Measurements from ENCODE around the gene SOX5.

SOX5 gene

DNA sequence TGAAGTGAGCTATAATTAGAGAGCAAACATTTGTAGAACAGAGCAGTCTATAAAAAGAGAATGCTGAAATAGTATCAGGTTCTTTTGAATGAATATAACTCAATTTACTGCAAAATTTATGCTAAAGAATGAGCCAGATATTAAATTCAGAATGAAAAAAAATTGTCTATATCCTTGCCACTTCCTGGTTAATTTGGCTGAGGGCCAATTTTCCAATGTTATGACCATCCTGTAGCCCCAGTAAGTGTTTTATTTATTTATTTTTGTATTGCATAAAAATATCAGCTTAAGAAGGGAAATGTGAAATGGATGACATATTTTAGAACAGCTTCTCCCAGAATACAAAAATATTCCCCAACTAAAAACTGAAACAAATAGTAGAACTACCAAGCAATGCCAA is 263.4 kb downstream of the SOX5 start:
- DNase-seq (ENCODE audit: low read depth in 2 of 2): no peak

DNA sequence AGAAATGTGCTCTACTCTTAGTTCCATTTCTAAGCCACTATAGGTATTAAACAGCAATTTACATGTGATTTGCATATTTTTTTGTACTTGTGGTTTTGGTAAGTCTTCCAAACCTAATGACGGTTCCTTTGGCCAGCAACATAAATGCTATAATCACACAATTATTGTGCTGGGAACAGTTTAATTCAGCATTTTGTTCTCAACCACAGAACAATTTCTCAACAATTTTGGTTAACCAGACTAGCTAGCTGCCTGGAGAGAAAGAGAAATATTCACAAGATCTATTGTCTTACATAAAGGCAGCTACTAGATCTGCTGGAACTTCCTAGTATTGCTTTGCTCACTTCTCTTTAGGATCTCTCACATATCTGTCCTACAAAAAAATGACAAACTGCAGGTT is 265.3 kb downstream of the SOX5 start:
- DNase-seq (ENCODE audit: low read depth in 2 of 2): no peak

GRCh38 chr12:23681237-23681636 is 268.2 kb downstream of the SOX5 start:
- DNase-seq (ENCODE audit: low read depth in 2 of 2): no peak

- no peak for DNase-seq (ENCODE audit: low read depth in 2 of 2)
These were observed 275.4 kb downstream of the SOX5 start for GRCh38 chr12:23674064-23674463.

DNA sequence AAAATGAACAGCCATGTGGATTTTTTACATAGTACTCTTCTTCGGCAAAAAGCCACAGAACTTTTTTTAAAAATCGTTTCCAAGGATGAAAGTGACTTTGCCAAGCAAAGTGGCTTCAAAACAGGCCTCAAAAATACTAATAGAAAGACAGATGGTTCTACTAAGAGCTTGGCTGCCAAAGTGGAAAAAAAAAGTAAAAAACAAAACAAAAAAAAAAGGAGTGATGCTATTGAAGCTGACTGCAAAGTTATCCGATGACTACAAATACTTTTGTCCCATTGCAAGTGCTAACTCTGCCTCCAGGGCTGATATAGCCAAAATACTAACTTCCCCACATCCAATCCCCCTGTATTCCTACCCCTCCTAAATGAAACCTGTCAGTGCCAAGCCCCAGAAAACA is 277.6 kb downstream of the SOX5 start:
- no peak for DNase-seq (ENCODE audit: low read depth in 2 of 2)

- no peak for DNase-seq (ENCODE audit: low read depth in 2 of 2)
These were observed 278.8 kb downstream of the SOX5 start for GRCh38 chr12:23670684-23671083.

GRCh38 chr12:23669691-23670090 is 279.8 kb downstream of the SOX5 start:
- DNase-seq (ENCODE audit: low read depth in 2 of 2): no peak

- DNase-seq (ENCODE audit: low read depth in 2 of 2): no peak
These were observed 282.6 kb downstream of the SOX5 start for GRCh38 chr12:23666866-23667265.

- no peak for DNase-seq (ENCODE audit: low read depth in 2 of 2)
These were observed 286.5 kb downstream of the SOX5 start for GRCh38 chr12:23662966-23663365.

GRCh38 chr12:23659131-23659530 is 290.3 kb downstream of the SOX5 start:
- DNase-seq (ENCODE audit: low read depth in 2 of 2): no peak

- DNase-seq (ENCODE audit: low read depth in 2 of 2): no peak
These were observed 291.9 kb downstream of the SOX5 start for GRCh38 chr12:23657598-23657997.

- no peak for DNase-seq (ENCODE audit: low read depth in 2 of 2)
These were observed 293.6 kb downstream of the SOX5 start for GRCh38 chr12:23655884-23656283.

DNA sequence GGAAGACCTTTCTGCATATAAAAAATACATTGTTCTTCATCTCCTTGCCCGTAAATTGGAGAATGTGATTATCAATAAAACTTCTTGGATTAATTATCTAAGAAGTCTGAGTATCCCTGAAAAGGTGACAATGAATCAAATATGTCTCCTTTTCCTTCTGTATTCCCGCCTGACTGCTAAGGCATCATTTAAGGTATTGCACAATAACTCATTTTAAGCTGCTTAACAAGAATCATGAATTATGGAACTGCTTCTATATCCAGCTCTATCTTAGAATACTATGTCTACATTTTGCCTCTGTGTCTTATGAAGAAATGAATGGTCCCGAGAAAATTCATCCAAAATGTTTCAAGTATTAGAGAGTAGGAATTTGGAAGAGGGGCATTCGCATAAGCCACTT is 294.4 kb downstream of the SOX5 start:
- DNase-seq (ENCODE audit: low read depth in 2 of 2): no peak

DNA sequence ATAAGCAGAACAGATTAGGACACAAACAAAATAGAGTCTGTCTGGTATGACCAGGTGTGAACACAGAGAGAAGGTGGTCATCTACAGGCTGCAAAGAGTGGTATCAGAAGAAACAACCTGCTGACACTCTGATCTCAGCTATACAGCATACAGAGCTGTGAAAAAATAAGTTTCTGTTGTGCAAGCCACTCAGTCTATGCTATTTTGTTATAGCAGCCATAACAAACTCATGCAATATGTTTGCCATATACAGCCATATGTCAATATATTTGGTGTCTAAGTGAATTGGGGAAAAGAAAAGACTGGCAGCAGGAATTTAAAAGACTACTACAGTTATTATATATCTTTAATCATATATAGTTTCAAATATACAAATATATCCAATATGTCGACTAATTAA is 300.9 kb downstream of the SOX5 start:
- no peak for DNase-seq (ENCODE audit: low read depth in 2 of 2)

DNA sequence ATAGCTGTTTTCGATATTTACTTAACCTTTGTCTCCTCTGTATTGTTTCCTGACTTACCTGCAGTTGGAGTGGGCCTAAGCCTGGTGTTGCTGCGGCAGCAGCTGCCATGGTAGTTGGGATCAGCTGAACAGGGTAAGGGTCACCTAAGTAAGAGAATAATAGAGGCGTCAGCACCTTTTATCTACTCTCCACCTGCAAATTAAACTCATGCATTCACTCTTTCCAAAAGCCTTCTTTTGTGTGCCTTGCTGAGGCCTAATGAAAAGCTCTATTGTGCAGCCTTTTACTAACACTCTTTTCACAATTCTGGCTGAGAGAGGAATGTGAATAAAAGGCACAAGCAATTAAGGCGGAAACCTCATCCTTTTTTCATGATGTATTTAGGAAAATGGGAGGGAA is 308.7 kb downstream of the SOX5 start:
- no peak for DNase-seq (ENCODE audit: low read depth in 2 of 2)

GRCh38 chr12:23634344-23634743 is 315.1 kb downstream of the SOX5 start:
- DNase-seq (ENCODE audit: low read depth in 2 of 2): no peak

DNA sequence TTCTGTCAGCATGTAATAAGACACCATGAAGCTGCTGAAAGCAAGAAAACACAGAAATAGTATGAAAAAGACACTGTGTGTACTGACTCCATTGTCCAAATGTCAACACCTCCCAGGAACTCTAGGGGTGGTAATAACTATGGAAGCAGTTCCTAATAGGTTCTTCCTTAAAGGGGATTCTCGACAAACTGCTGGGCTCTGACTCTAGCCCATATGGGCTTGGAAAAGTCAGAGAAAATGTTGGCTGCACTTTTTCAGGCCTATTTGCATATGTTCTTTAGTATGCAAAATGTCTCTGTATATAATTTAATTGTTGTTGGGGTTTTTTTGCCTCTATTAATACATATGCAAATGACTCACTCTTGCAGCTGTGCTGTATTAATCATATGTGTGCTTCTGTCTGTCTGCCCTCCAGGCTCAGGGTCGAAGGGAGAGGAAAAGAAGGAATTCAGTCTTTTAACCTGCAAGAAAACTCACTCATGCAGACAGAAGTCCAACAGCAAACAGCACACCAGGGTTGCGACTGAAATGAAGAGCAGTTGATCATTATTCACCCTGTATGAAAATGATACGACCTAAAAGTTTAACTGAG is 317.6 kb downstream of the SOX5 start:
- DNase-seq (ENCODE audit: low read depth in 2 of 2): no peak

DNA sequence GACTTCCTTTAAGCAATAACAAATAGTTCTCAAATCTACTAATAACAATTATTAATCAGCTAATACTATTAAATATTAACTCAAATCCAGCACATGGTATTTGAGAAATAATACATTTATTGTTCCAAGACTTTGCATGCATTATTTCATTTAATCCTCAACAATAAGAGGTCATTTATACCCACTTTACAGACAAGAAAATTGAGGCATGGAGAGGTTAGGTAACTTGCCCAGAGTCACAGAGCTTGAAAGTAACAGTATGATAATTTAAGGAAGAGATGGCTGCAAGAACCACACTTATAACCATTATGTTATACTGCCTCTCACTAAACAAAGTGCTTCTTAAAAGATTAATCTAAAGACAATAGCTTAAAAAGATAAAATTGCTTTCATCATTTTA is 318.9 kb downstream of the SOX5 start:
- DNase-seq (ENCODE audit: low read depth in 2 of 2): no peak

DNA sequence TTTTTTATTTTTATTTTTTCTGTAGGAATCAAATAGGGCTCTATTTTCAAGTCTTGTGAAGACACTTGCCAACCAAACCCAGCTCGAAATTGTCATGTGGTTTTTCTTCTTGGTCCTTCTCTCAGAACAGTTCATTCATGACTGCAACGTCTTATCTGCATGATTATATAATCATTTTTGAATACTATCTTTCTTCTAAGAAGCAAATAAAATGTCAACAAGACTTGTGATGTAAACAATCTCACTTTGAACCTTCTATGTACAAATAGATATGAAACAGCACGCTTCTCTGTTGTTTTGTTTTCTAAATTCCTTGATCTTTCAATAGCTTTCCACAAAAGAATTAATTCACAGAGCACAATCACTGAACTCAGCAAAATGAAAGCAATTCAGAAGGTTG is 320.7 kb downstream of the SOX5 start:
- no peak for DNase-seq (ENCODE audit: low read depth in 2 of 2)

- no peak for DNase-seq (ENCODE audit: low read depth in 2 of 2)
These were observed 322.7 kb downstream of the SOX5 start for GRCh38 chr12:23626791-23627190.

DNA sequence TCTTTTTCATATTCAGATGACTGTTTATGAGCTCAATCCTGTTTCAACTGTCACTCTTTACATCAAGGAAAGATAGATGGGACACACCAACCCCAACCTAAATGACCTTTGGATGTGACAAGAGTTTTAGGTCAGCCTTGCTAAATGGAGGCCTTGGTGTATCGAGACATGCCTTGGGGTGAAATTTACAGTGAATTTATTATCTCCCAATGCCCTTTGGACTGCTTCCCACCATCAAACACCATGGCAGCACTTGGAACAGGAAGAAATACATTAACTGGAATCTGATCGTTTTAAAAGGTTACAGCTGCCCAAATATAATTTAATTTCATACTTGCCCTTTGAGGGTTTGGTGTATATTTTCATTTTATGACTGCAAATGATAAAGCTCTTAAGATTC is 327.6 kb downstream of the SOX5 start:
- no peak for DNase-seq (ENCODE audit: low read depth in 2 of 2)

DNA sequence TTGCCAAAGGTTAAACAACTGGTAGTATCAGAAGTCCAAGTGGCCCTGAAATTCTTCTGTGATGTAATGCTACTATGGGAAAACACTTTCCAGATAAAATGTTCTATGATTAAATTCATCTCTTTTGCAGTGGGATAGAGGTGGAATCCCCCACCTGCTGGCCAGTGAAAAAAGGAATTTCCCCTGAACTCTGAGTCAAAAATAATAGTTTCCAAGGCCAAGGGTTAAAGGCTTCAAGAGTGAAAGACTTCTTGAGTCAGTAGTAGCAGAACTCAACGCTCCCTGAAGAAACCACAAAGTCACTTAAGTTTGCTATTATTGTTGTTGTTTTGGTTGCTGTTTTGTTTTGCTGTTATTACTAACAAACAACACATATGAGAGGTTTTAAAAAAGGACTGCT is 330.8 kb downstream of the SOX5 start:
- DNase-seq (ENCODE audit: low read depth in 2 of 2): no peak

- no peak for DNase-seq (ENCODE audit: low read depth in 2 of 2)
These were observed 331.7 kb downstream of the SOX5 start for GRCh38 chr12:23617749-23618148.

DNA sequence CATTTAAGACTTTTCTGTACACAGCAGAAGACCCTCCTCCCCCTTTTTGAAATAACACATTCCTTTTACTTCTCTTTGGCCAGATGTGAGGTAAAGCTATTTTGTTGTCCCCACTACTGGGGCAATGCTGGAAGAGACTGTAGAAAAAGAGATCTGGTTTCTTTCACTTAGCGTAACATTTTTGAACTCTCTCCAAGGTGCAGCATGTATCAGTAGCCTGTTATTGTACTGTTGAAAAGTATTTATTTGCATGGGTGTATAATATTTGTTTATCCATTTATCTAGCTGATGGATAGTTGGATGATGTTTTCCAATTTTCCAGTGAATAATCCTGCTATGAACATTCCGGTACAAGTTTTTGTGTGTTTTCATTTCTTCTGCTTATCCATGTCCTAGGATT is 335.2 kb downstream of the SOX5 start:
- no peak for DNase-seq (ENCODE audit: low read depth in 2 of 2)

GRCh38 chr12:23611320-23611719 is 338.1 kb downstream of the SOX5 start:
- DNase-seq (ENCODE audit: low read depth in 2 of 2): no peak
